NB4 (cell line): ENCODE data around the gene THSD7A.

Experiments used
- DNase-seq: peaks from one replicate; pipeline ENCODE4 v3.0.0; 2010; ENCODE audit warnings: low read depth
- H3K4me3 ChIP-seq: one replicate; pipeline ENCODE4 v1.5.1; 2011; ENCODE audit warnings: mild to moderate bottlenecking, low read depth, low read length, moderate library complexity
- MYC ChIP-seq: IDR thresholded peaks from 2 replicates; pipeline ENCODE4 v1.6.1; 2011; ENCODE audit warnings: low read depth, low read length
- POLR2A ChIP-seq: IDR thresholded peaks from 2 replicates; pipeline ENCODE4 v1.6.1; 2011; ENCODE audit warnings: mild to moderate bottlenecking; ENCODE audit not compliant: insufficient read length; ENCODE audit errors: extremely low read depth
- TF ChIP-seq, protein P1 (sequence below): IDR thresholded peaks from 2 replicates; pipeline ENCODE4 v1.6.1; 2011; ENCODE audit warnings: low read depth, low read length
- TF ChIP-seq, protein P2 (sequence below): IDR thresholded peaks from one replicate; pipeline ENCODE4 v1.5.1; 2012; ENCODE audit warnings: low read depth, low read length

Gene THSD7A

DNA sequence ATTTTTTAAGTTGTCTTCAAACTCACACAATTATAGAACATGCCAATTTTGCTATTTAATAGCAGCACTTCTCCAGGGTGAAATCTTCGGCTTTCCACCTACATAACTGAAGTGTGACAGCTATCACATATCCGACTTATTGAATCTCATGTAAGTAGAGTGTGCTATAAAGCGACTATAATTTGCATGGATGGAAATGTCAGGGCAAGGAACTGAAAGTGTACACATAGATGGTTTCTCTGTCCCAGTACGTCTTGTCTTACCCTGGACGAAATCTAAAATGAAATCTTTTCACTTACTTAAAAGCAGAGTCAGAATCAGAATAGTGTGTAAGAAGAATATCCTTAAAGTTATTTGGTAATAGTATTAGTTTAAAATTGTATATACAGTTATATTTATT, 132.3 kb downstream of the THSD7A start:
- DNase-seq: no peak
- no peak overlapping the region for H3K4me3 ChIP-seq
- TF ChIP-seq MYC (no peak), POLR2A (no peak)
- TF ChIP-seq, protein P1, sequence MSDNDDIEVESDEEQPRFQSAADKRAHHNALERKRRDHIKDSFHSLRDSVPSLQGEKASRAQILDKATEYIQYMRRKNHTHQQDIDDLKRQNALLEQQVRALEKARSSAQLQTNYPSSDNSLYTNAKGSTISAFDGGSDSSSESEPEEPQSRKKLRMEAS: no peak
- TF ChIP-seq, protein P2, sequence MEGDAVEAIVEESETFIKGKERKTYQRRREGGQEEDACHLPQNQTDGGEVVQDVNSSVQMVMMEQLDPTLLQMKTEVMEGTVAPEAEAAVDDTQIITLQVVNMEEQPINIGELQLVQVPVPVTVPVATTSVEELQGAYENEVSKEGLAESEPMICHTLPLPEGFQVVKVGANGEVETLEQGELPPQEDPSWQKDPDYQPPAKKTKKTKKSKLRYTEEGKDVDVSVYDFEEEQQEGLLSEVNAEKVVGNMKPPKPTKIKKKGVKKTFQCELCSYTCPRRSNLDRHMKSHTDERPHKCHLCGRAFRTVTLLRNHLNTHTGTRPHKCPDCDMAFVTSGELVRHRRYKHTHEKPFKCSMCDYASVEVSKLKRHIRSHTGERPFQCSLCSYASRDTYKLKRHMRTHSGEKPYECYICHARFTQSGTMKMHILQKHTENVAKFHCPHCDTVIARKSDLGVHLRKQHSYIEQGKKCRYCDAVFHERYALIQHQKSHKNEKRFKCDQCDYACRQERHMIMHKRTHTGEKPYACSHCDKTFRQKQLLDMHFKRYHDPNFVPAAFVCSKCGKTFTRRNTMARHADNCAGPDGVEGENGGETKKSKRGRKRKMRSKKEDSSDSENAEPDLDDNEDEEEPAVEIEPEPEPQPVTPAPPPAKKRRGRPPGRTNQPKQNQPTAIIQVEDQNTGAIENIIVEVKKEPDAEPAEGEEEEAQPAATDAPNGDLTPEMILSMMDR: no peak

DNA sequence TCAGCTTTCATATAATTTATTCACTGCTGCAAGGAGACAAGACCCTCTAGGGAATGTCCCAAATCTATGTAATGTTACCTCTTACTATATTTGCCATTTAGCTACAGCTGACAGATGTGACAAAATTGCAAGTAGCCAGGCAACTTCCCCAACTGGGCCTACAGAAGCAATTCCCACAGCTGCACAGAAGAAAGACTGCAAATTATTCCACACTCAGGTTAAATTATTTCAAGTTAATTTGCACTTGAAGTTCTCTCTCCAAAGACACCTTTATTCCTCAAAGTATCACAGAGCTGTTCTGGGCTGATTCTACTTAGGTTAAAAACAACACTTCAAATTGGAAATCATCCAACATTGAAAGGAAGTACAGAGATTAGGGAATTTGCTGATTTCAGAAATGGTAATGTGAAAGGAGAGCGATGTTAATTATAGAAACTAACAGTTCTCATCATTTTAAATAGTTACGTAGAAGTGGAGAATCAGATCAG, 133.6 kb downstream of the THSD7A start:
- TF ChIP-seq POLR2A (no peak), MYC (no peak)
- TF ChIP-seq, protein P2: no peak
- TF ChIP-seq, protein P1: no peak
- no peak overlapping the region for H3K4me3 ChIP-seq
- no peak for DNase-seq

DNA sequence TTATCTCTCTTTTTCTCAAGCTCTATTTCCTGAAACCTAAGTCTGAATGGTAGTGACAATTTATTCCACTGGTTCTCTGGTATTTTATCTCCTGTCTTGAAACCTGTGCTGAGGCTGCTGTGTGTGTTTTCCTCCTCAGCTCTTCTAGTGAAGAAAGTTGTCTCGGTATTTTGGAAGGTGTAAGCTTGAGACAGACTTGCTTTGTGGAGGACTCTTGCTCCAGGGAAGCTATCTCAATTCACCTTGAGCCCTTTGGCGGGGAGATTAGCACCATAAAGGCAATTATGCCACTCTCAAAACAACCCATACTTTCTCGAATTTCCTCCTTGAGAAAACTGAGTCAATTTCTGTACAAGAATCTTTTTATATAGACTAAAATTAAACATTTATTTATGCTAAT, 141.6 kb downstream of the THSD7A start:
- DNase-seq: no peak
- H3K4me3 ChIP-seq: no peak overlapping the region
- TF ChIP-seq, protein P1: no peak
- TF ChIP-seq POLR2A: no peak
- TF ChIP-seq, protein P2: no peak
- TF ChIP-seq MYC: no peak

DNA sequence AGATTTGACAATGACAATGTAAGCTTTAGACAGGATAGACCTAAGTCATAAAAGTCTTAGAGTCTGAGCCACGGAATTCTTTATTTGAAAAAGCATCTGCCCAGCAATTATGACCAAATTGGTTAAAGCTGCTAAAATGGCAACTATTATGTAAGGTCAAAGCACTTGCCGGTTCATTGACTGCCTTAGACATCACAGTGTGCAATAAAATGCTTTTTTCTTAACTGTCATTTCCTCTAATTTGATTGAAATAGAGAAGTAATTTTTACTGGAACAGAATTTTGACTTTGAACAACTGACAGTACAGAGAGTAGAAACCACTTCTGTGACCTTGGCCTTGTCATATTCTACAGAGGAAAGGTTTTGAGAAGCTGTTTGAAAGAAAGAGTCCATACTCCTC, 142.9 kb downstream of the THSD7A start:
- no peak overlapping the region for H3K4me3 ChIP-seq
- DNase-seq: no peak
- TF ChIP-seq, protein P2: no peak
- TF ChIP-seq MYC (no peak), POLR2A (no peak)
- TF ChIP-seq, protein P1: no peak

DNA sequence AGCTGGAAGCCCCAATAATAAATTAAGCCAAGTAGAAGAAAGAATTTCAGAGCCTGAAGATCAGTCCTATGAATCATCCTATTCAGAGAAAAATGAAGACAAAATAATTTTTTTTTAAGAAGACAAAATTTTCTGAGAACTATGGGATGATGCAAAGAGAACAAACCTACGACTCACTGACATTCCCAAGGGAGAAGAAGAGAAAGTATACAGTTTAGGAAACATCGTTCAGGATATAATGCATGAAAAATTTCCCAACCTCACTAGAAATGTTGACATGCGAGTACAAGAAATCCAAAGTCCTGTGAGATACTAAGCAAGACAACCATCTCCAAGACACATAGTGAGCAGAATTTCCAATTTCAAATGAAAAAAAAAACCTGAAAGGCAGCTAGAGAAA, 150.5 kb downstream of the THSD7A start:
- TF ChIP-seq MYC: no peak
- TF ChIP-seq POLR2A: no peak
- TF ChIP-seq, protein P1: no peak
- TF ChIP-seq, protein P2: no peak
- no peak for DNase-seq
- no peak overlapping the region for H3K4me3 ChIP-seq

DNA sequence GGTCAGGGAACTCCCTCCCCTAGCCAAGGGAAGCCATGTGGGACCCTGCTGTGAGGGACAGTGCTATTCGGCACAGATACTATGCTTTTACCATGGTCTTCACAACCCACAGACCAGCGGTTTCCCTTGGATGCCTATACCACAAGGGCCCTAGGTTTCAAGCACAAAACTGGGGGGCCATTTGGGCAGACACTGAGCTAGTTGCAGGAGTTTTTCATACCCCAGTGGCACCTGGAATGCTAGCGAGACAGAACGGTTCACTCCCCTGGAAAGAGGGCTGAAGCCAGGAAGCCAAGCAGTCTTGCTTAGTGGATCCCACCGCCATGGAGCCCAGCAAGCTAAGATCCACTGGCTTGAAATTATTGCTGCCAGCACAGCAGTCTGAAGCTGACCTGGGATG, 156.8 kb downstream of the THSD7A start:
- no peak for DNase-seq
- TF ChIP-seq, protein P1: no peak
- no peak for TF ChIP-seq POLR2A
- H3K4me3 ChIP-seq: no peak overlapping the region
